H1 (cell line): ENCODE results near the gene GLIPR1. TPM values are rescaled to one million over a fixed set of nuclear protein-coding genes. Genes with fewer than 3 reads are reported as not detected.

Source experiments
- CEBPB ChIP-seq: IDR thresholded peaks from 2 replicates; pipeline ENCODE4 v1.6.1; 2012; ENCODE audit warnings: low read depth, low read length
- CTBP2 ChIP-seq: IDR thresholded peaks from 2 replicates; pipeline ENCODE4 v1.7.0; 2011; ENCODE audit warnings: borderline replicate concordance, mild to moderate bottlenecking, moderate library complexity, mixed read lengths, low read length; ENCODE audit not compliant: insufficient read depth, insufficient read length
- EZH2 ChIP-seq: fragments of 200-600 bp; sonication (generic); IDR thresholded peaks from 2 replicates; pipeline ENCODE4 v1.7.1; 2012; ENCODE audit warnings: low read depth, mild to moderate bottlenecking, moderate library complexity, low read length, inconsistent platforms; ENCODE audit not compliant: severe bottlenecking
- FOSL1 ChIP-seq: IDR thresholded peaks from 2 replicates; pipeline ENCODE4 v1.6.1; 2011; ENCODE audit warnings: mild to moderate bottlenecking, low read depth, low read length, moderate library complexity; ENCODE audit not compliant: insufficient read depth
- GABPA ChIP-seq: IDR thresholded peaks from 2 replicates; pipeline ENCODE4 v1.6.1; 2011; ENCODE audit warnings: mild to moderate bottlenecking, low read length, moderate library complexity, borderline replicate concordance; ENCODE audit not compliant: insufficient read depth
- HDAC2 ChIP-seq, 2 experiments: fragments of 300-600 bp in 1 of 2; sonication (generic) in 1 of 2; IDR thresholded peaks; 2 replicates each; pipeline ENCODE4 v1.6.1; 2011 to 2012; ENCODE audit warnings: low read depth in 2 of 2, low read length in 2 of 2, mild to moderate bottlenecking in 2 of 2, moderate library complexity in 2 of 2, borderline replicate concordance in 1 of 2, inconsistent platforms in 1 of 2
- JUND ChIP-seq: IDR thresholded peaks from 2 replicates; pipeline ENCODE4 v1.6.1; 2011; ENCODE audit warnings: mild to moderate bottlenecking, improper control_type of control experiment, low read length
- KDM5A ChIP-seq: fragments of 200-600 bp; IDR thresholded peaks from 2 replicates; pipeline ENCODE4 v1.7.1; 2012; ENCODE audit warnings: mild to moderate bottlenecking, low read length, inconsistent platforms, mixed read lengths
- NANOG ChIP-seq: IDR thresholded peaks from 2 replicates; pipeline ENCODE4 v1.6.1; 2011; ENCODE audit warnings: low read length, low read depth, mild to moderate bottlenecking, inconsistent platforms; ENCODE audit not compliant: insufficient read depth, poor library complexity, severe bottlenecking
- NRF1 ChIP-seq: IDR thresholded peaks from 2 replicates; pipeline ENCODE4 v1.6.1; 2011; ENCODE audit warnings: mild to moderate bottlenecking, low read depth, low read length, improper control_type of control experiment
- RNF2 ChIP-seq: fragments of 200-900, 300-1000 bp; sonication (generic); IDR thresholded peaks from 2 replicates; pipeline ENCODE4 v1.7.1; 2016; ENCODE audit warnings: borderline replicate concordance, low read depth, mild to moderate bottlenecking, antibody characterized with exemption, low read length; ENCODE audit not compliant: poor library complexity, severe bottlenecking; ENCODE audit errors: missing control alignments
- RXRA ChIP-seq: IDR thresholded peaks from 2 replicates; pipeline ENCODE4 v1.6.1; 2011; ENCODE audit warnings: low read depth, mild to moderate bottlenecking, low read length, moderate library complexity; ENCODE audit not compliant: insufficient read depth
- SIRT6 ChIP-seq: IDR thresholded peaks from one replicate; pipeline ENCODE4 v1.7.1; 2012; ENCODE audit warnings: low read length, inconsistent platforms
- TAF7 ChIP-seq: optimal IDR thresholded peaks from 2 replicates; pipeline ENCODE3; 2011; ENCODE audit warnings: low read depth, mild to moderate bottlenecking, inconsistent platforms, low read length, moderate library complexity, borderline replicate concordance
- TBP ChIP-seq: IDR thresholded peaks from 2 replicates; pipeline ENCODE4 v1.6.1; 2011; ENCODE audit warnings: low read depth, low read length, improper control_type of control experiment
- YY1 ChIP-seq: IDR thresholded peaks from 2 replicates; pipeline ENCODE4 v1.6.1; 2011; ENCODE audit warnings: low read depth, mild to moderate bottlenecking, low read length
- ZNF274 ChIP-seq: IDR thresholded peaks from 2 replicates; pipeline ENCODE4 v1.7.0; 2012; ENCODE audit warnings: low read length, borderline replicate concordance; ENCODE audit errors: extremely low read depth
- polyA plus RNA-seq, 7 experiments: library from polyadenylated mRNA; depleted of rRNA in 3 of 7; stranded (reverse) in 5 of 7; unstranded in 2 of 7; fragments of >200 nt in 5 of 7; fragments of 200-250 nt in 2 of 7; gene quantifications; 1 replicate in 5 of 7; 2 replicates in 1 of 7; 4 replicates in 1 of 7; pipeline versions ENCODE4 v1.2.1 to v1.2.3, GENCODE V29; 2011 to 2013; ENCODE audit warnings: missing spikeins in 2 of 7, mixed read lengths in 2 of 7
- total RNA-seq: library from RNA; stranded (reverse); fragmentation: NEBNext Ultra II Directional; extraction: Animal tissue kit (Norgen Biotek cat#: 25700); gene quantifications from 2 replicates; pipeline ENCODE4 v1.2.1, GENCODE V29; 2021
- TF ChIP-seq, protein P1 (sequence below), 3 experiments: IDR thresholded peaks; 1 replicate in 2 of 3; 2 replicates in 1 of 3; pipeline versions ENCODE4 v1.5.1 to v1.6.1; 2011; ENCODE audit warnings: low read length in 3 of 3, mild to moderate bottlenecking in 3 of 3, inconsistent platforms in 2 of 3, low read depth in 1 of 3, moderate library complexity in 1 of 3; ENCODE audit not compliant: insufficient read depth in 1 of 3; ENCODE audit errors: control extremely low read depth in 1 of 3
- TF ChIP-seq, protein P2 (sequence below): IDR thresholded peaks from 2 replicates; pipeline ENCODE4 v1.6.1; 2012; ENCODE audit warnings: inconsistent platforms

The GLIPR1 gene
- total and polyA plus RNA-seq, 2 of the 8 experiments (the other 6 are each of a cell fraction or from before 2014, with no cell fraction given): 0.23 to 1.5 TPM

DNA sequence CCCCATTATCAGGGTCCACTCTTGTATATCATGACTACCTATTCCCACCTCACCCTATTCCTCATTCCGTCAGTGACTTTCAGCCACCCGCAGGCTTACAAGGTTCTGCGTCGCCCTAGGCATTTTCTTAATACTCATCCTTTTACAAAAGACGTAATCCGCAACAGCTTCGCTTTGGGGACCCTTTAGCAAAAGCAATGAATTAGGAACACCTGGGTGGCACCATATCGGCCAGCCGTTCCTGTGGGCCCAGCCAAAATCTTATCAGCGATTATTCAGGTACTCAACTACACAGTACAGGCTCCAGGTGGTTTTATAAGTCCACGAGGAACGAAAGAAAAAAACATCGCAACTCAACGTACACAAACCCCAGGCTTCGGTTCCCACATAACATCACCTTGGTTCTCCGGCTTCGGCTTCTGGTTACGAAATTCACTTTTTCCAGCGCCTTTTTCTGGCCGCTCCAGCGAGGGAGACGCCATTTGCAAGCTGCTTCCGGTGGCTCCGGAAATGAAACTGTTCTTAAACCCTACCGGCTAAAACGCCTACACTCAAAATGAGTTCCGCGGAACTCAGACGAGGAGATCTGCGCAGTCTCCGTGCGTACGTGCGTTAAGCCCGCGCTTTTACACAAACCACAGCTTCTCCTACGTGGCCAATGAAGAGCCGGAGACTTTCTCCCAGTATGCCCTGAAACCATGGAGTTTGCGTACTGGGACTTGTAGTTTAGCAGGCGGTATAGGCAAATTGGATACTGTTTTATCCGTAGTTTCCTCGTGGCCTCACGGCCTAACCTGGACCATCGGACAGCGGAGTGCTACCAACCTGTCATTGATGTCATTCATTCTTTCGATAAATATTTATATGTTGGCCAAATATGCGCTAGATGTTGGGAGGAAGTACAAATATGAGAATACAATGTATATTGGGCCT is 30.8 kb downstream of the GLIPR1 start, which contains the start of gene KRR1 (continued):
- TF ChIP-seq CEBPB (0 out of 2 replicates have a peak, but pooled peaks have one; percentile 7), YY1 (peak; percentile 96), GABPA (peak; percentile 99), TBP (peak; percentile 97), RXRA (no peak), HDAC2 (IDR thresholded peaks at IDR 0.05; ENCODE audit: borderline replicate concordance in 1 of 2, low read depth in 2 of 2, low read length in 2 of 2) (peak in 1 of 2 experiments; percentile 92; a peak in 1 of 4 replicates), RNF2 (no peak), JUND (peak; percentile 61; the same call in 1 of the 2 replicates), NANOG (no peak), ZNF274 (no peak), FOSL1 (no peak), CTBP2 (no peak), KDM5A (peak; percentile 93), EZH2 (no peak), NRF1 (peak; percentile 53), SIRT6 (no peak), TAF7 (peak; percentile 92)
- TF ChIP-seq, protein P1, sequence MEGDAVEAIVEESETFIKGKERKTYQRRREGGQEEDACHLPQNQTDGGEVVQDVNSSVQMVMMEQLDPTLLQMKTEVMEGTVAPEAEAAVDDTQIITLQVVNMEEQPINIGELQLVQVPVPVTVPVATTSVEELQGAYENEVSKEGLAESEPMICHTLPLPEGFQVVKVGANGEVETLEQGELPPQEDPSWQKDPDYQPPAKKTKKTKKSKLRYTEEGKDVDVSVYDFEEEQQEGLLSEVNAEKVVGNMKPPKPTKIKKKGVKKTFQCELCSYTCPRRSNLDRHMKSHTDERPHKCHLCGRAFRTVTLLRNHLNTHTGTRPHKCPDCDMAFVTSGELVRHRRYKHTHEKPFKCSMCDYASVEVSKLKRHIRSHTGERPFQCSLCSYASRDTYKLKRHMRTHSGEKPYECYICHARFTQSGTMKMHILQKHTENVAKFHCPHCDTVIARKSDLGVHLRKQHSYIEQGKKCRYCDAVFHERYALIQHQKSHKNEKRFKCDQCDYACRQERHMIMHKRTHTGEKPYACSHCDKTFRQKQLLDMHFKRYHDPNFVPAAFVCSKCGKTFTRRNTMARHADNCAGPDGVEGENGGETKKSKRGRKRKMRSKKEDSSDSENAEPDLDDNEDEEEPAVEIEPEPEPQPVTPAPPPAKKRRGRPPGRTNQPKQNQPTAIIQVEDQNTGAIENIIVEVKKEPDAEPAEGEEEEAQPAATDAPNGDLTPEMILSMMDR (IDR thresholded peaks at IDR 0.05; ENCODE audit: control extremely low read depth in 1 of 3, insufficient read depth in 1 of 3, low read depth in 1 of 3, low read length in 3 of 3): no peak
- TF ChIP-seq, protein P2, sequence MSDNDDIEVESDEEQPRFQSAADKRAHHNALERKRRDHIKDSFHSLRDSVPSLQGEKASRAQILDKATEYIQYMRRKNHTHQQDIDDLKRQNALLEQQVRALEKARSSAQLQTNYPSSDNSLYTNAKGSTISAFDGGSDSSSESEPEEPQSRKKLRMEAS: peak; percentile 70
